HG03135 (cell line): ENCODE results near the gene RELN.

ENCODE experiments used
- ATAC-seq: cut with Tn5 transposase; IDR thresholded peaks from one replicate; pipeline ENCODE4 v1.9.1; 2021; ENCODE audit warnings: mild to moderate bottlenecking, moderate library complexity; ENCODE audit not compliant: unreplicated experiment

The RELN gene

DNA sequence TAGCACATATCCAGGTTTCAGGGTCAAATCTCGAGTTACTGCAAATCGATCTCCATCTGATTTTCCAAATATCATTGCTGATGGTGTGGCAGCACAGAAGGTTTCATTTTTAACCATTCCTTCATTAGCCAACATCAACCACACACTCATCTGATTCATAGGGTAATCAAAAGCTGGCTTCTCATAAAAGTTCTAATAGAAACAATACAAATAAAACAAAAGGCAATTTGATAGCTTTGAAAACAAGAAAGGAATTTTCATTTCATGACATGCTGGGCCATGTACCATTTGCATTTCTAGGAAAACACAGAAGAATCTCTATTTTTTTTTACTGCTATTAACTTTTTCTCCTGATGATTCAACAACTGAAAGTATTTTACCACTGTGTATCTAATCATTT, 395.8 kb downstream of the RELN start:
- ATAC-seq: no peak

DNA sequence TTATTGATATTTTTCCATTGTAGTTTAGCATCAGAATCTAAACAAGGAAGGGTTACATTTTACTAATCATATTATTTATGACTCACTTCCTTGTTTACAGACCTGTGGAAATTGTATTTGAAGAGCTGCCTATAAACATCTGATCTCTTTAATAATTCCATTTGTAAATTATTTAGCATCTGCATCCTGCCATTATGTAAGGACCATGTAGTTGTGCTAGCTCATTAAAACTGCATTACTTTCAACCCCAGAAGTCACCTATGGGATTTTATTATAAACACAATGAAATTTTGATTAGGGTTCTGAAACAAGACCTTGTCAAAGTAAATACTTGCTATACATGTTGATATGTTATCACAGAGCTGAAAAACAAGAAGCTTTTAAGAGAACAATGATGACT, 396.6 kb downstream of the RELN start:
- ATAC-seq: no peak

DNA sequence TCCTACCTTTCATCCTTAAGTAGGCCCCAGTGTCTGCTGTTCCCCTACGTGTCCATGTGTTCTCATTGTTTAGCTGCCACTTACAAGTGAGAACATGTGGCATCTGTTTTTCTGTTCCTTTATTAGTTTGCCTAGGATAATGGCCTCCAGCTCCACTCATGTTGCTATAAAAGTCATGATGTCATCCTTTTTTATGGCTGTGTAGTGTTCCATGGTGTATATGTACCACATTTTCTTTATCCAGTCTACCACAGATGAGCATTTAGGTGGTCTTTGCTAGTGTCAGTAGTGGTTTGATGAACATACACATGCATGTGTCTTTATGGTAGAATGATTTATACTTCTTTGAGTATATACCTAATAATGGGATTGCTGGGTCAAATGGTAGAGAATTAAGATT, 397.3 kb downstream of the RELN start:
- no peak for ATAC-seq

DNA sequence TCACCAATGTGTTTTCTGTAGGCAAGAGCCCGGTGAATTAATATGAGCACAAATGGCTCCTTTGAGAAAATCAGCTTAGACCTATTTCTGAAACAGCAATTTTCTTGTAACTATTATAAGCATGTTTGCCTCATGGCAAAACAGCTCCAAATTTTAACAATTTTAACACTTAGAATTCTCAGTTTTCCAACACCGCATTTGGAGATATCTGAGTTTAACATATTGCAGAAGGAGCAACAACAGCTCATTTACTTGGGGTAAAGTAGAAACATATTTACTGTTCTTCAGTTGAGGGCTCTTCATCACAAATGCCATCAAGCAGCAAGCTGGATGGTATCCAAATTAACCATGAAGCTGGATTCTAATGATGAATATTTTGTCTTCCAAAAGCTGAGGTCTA, 409.4 kb downstream of the RELN start:
- ATAC-seq: no peak

DNA sequence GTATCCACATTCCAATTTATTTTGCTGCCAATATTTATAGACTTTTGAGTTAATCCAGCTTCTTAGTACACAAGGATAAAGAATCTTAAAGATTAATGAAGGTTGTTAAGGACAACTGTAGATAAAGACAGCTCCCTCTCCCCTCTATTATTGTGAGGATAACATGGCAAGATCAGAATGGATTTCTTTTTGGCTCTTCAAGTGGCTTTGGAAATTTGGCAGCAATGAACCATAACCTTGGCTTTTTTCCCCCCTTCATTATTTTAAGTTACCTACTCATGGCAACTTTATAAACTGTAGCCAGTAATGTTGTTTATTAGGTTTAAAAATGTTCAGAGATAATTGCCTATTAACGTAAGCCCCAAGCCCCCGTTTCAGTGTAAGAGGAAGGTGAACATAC, 412.4 kb downstream of the RELN start:
- ATAC-seq: no peak

DNA sequence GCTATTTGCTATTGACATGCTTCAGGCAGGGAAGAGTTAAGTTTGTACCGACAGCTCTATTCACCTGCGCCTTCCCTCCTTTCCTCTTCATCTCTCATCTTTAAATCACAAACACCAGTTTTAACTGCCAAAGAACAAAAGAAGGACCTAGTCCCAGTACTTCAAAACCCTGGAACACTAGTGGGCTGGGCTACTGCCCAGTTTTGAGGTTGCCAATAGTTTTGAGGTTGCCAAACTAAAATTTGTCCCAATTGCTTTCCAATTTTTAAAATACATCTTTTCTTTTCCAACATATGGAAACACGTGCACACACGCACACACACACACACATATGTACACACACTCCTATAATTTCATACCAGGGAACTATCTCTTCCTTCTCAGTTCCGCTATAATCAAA, 412.8 kb downstream of the RELN start:
- ATAC-seq: no peak

DNA sequence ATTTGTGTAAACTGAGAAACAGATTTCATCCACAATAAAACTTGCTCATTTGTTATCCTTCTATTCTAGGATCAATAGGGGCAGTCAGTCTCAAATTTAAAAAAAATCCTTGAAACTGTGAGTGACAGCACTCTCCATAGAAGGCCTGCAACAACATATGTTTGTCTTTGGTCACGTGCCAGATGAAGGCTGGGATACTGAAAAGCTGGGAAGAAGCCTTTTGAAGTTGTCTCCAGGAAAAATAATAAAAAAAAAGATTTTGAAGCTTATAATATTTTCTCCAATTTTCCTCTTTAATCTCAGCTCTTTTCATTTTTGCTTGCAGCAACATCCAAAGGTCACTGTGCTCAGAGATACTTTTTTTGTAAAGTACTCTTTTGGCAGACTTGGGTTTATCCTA, 414.9 kb downstream of the RELN start:
- ATAC-seq: no peak

DNA sequence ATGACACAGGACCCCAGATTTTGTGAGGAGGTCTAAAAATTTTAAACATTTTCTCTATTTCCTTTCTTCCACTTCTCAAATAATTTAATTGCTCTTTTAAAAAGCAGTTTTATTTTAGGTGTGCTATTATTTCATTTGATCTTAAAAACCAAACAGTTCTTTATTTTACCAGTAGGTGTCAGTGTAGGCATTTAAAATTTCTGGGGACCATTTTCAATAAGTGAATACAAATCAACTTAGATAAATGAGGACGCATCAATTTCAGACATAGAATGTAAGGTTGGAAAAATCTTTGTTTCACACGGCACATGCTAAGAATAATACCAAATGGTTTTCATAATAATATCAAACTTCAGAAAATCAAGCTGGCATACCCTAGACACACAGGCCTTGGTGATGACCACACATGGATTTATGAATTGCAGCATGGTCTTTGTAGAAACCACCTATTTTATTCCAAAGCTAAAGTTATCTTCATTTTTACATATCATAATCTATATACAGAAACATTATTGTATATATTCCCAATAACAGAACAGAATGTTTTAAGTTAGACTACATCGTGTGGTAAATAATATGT, 415.9 kb downstream of the RELN start:
- no peak for ATAC-seq

DNA sequence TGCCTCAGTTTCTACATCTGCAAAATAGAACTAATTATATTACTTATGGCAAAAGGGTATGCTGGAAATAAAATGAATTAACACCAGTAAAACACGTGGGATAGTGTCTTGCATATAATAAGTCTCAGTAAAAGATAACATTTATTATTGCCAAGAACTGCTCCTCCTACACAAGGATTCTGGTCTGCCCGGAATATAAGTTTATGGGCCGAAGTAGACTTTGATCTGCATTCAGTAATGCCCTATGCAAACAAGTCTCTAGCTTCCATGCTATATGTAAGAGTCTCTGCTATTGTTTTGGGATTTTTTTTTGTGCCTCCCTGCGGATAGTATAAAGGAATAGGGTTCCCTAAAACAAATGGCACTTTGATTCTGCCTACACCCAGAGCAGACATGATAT, 417.9 kb downstream of the RELN start:
- no peak for ATAC-seq

DNA sequence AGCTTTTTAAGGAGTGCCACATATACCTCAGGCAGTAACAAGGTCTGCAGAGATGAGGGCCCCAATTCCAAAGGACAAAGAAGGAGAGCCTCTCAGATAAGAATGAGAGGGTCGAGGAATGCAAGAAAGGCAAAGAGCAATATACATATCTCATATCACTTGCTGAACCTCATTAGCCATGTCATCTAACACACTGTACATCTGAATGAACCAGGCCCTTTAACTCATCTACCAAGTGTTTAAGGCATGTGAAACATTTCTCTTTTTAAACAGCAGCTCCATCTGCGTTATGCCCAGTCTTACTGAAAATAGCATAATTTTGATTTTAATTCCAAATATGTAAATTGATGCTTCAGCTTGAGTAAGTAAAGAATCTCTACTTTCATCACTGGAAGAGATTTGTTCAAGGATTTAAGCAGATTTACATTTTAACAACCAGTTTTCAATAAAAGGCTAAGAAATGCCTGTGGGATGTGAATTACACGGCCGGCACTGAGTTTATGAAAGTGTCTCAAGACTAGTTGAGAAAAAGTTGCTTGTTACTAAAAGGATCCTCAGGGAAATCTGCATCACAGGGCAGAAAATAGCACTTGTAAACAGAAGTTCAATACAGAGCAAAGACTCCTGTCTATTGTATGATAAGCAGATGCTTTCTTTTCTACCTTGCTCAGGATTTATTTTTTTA, 419.7 kb downstream of the RELN start:
- ATAC-seq: no peak

DNA sequence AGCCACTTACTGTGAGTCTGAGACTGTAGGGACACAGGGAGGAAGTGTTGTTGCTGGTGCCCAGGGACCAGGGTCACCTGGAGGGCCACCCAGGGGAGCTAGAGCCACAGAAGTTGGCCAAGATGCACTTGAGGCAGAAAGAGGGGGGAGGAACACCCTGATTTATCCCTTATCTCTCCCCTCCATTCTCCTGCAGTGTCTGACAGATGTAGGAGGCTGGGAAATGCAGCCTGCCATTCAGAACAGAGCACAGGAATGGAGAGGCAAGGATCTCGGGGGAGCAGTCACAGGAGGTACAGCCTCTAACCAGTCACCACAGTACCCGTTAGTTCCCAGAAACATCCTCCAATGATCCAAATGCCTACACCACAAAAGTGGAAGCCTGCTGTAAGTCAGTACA, 425.0 kb downstream of the RELN start:
- no peak for ATAC-seq

DNA sequence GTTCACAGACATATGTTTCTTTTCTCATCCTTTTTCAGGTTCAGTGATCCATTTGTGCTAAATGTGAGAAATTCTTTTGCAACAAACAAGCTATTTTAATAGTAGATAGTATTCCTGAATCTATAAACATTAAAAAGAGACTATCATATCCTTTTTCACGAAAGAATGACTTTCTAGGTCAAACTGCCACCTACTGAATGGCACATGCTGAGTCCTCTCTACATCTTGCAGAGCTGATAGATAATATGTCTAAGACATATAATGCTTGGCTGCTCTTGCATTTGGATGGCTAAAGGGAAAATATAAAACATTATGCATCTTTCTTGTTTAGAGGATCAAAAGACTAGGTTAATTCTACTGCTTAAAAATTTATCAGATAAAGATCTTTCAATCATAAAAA, 429.3 kb downstream of the RELN start:
- no peak for ATAC-seq

DNA sequence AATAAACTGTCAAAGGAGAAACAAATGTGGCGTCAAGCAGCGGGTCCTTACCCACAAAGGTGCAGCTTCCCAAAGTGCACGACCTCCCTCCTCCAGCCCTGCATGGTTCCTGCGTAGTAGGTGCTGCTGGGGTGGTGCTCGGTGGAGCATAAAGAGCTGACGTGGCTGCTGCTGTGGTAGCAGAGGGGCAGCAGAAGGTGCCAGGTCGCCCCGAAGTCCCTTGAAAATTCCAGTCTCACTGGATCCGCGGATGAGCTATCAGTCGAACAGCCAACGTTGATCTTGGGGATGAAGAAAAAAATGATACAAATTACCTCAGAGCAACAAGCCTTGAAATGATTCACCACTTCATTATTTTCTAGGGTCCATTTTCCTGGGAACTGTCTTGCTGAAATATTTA, 438.4 kb downstream of the RELN start:
- ATAC-seq: no peak

DNA sequence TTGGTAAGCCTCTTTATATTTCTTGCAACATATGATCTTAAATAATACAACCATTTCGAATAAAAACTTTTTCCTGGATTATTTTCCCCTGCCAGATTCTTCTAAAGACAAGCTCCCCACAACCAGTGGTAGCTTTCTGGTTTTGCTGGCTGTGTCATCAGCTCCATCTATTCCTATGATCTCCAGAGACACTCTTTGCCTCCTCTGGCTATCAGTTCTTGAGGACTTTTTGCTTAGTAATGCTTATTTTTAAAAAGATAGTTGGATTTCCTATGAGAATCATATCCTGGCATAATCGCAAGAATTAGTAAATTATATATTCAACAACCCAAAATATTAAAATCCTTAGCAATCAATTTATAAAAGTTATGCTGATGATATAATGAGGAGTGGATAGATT, 439.7 kb downstream of the RELN start:
- ATAC-seq: no peak

DNA sequence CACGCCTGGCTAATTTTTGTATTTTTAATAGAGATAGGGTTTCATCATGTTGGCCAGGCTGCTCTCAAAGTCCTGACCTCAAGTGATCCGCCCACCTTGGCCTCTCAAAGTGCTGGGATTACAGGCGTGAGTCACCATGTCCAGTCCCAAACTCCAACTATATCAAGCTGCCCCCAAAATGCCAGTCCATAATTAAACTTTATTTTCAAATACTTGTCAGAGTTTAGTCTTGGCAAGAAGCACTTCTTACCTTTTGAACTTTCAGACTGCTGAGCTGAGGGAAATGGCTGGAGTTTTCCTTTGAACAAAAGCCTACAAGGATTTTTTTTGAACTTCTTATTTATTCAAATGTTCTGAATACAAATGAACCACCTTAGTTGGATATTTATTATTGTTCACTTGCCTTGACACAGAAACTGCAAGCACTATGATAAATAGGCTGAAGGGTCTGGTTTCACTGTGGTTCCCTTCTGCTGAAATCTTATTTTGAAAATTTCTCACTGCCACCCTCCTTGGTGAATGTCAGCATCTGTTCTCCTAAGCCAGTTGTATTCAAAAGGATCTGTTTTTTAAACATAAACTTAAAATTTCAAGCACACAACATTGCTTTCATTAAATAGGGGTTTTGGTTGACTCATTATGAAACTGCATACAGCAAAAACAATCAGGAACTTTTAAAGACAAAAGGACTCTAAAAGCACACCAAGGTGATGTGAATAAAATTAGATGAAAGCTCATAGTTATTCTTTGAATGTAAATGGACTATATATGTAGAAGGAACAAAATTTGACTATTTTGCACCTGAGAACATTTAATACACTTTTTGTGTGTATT, 441.8 kb downstream of the RELN start:
- ATAC-seq: no peak

DNA sequence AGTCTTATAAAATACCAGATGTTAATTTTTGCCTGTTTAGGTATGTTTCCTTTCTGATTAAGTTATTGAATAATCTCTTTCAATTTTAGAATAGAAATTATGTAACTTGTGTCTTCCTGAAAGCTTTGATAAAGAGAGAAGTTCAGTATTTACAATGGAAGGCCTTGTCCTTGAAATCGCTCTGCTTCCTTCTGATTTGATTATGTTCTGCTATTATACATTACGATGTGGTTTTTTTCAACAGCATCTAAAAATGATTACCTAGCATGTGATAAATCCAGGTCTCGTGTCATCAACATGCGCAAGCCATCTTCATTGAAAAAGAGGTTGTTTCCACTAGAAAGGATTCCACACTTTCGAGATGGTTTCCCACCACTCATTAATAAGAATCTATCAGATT, 447.0 kb downstream of the RELN start:
- no peak for ATAC-seq

DNA sequence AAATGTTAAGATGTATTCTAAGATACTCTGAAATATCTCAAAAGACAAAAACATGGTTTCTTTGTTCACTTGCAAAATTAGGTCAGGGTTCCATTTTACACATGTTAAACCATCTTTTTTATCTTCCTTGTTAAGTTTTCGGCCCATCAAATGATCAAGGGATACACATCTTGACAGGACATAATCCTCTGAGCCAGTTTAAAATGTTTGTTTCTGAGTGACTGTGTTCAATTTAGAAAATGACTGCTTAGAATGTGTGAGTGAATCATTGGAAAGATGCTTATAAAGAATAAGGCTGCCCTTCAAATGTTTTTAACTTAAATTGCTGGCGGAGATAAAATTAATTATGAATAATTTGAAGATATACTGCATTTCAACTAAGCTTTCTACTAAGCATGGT, 447.5 kb downstream of the RELN start:
- no peak for ATAC-seq

DNA sequence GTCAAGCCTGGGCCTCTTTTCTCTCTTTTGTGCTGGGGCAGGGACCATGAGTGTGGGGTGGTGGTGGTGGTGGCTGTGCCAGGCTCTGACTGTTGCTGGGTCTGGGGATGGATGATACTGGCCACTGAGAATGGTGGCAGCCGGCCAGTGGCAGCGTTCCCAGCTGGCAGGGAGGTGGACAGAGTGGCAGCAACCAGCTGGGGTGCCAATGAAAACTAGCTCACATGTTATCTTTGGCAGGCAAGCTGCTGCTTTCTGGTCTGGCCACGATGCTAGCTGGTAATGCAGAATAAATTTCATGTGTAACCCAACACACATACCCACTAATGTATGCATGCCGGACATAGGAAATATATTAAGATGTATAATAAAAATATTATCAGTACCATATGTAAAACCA, 448.4 kb downstream of the RELN start:
- ATAC-seq: no peak

DNA sequence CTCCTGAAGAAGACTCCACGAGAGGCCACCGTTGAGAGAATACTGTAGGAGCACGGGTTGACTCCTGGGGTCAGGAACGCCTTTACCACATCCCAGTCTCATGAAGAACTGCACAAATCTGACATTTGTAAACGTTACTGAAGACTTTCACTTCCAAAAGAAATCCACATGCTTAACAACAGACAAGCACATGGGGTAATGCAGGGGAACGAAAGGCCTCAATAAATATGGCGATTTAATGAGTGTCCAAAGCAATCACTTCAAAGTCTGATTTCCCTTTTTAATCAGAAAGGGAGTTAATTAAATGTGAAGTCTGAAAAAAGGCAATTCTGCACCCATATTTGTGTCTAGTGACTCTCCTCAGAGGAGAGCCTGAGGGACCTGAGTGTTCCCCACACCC, 449.1 kb downstream of the RELN start:
- ATAC-seq: no peak

DNA sequence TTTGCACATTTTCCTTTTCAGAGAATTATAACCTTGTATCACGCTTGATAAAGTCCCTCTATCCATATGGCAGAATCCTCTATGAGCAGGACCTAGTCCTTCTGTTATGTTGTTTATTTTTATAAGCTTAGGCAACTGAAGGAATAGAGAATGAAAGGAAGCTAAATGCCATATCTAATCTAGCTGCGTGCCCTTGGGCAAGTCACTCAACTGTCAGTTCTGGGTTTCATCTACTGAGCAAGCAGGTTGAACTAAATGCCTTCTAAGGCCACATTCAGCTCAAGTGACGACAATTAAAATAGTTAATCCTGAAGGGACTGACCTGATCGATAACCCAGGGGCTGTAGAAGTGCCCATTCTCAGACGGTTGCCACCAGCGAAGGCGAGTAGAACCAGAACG, 449.6 kb downstream of the RELN start:
- no peak for ATAC-seq

DNA sequence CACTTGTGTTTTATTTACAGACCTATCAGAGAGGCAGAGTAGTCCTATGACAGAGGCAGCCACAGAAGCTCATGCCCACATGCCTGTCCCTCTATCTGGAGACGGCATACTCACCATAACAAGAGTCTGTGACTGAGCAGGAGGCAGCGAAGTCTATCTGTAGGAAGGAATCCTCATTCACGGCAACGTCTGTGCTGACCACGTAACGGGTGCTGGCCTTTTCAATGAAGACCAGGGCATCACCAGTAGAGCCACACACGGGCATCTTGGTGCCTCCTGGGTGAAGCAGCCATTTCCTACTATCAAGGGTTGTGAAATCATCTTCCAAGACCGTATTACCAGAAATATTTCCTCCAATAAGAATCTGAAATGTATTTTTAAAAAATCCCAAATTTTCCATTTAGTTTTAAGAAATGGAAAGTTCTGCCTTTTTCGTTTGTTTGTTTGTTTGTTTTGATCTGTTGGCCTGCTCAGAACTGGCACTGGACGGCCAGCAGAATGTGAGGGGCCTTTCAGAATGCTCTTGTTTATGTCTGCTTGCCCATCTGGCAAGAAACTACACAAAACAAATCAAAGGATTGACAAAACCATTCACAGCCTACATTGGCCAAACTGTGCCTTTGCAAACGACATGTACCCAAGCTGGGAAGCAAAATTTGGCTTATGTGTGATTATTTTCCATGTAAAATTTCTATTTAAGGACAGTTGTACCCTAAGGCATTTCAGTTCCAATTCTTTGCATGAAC, 450.3 kb downstream of the RELN start:
- no peak for ATAC-seq

DNA sequence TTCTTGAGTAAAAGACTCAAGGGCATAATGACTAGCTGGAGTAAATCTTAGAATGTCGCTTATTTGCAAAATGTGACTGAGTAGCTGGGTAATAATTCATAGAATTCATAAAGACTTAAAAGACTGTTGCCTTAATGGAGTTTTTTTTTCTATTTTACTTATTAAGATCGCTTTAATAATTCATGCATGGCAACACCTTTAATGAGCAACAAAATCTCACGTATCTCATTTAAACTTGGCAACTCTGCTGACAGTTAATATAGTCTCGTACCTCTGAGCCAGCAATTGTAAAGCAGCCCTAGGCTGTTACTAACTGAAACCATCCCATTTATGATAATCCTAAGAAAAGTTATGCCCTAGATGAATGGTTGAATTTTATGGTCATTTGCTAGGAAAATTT, 455.7 kb downstream of the RELN start:
- no peak for ATAC-seq
